A549 (cell line): ENCODE data around the gene LRCOL1. TPM values are rescaled to one million over a fixed set of nuclear protein-coding genes. Genes with fewer than 3 reads are reported as not detected.

ENCODE experiments used
- ATAC-seq, 2 experiments: fragments of 200-7000 bp in 1 of 2; fragments of >200 bp in 1 of 2; cut with Nextera tagmentation in 1 of 2; cut with Tn5 transposase in 1 of 2; 3 replicates each; pipeline versions ENCODE4 v1.8.0 to v1.9.1; 2018 to 2020; ENCODE audit warnings: mild to moderate bottlenecking in 1 of 2, moderate library complexity in 1 of 2
- CTCF ChIA-PET: fragments of 300-600 bp; sonication (Branson Sonifier 250); formaldehyde crosslinking; extraction: SDS; loops from one replicate; lab custom pipeline; 2021; ENCODE audit warnings: antibody characterized with exemption, inconsistent platforms; lab: Yijun Ruan, JAX
- POLR2A ChIA-PET: fragments of 350-600 bp; formaldehyde crosslinking; extraction: SDS; loops from one replicate; lab custom pipeline; 2021; ENCODE audit warnings: antibody characterized with exemption, inconsistent platforms; lab: Yijun Ruan, JAX
- DNase-seq, 2 experiments: peaks; one replicate each; pipeline versions ENCODE4 v3.0.0 to v3.0.0-alpha.2; 2011 to 2016; ENCODE audit warnings: low read depth in 1 of 2, low spot score in 1 of 2
- FAIRE-seq: peaks from 2 replicates; lab custom pipeline; 2011; peaks lifted over from hg19 to GRCh38; lab: Jason Lieb, UNC
- H3K27ac ChIP-seq, 2 experiments: fragments of >200 bp; sonication (Bioruptor Twin); formaldehyde crosslinking; 3 replicates each; pipeline ENCODE4 v1.5.1; 2016 to 2017
- H3K4me1 ChIP-seq: fragments of >200 bp; sonication (Bioruptor Twin); formaldehyde crosslinking; 3 replicates; pipeline ENCODE4 v1.6.1; 2016
- H3K4me2 ChIP-seq: fragments of >200 bp; sonication (Bioruptor Twin); formaldehyde crosslinking; 3 replicates; pipeline ENCODE4 v1.6.1; 2016
- H3K4me3 ChIP-seq: fragments of >200 bp; sonication (Bioruptor Twin); formaldehyde crosslinking; 3 replicates; pipeline ENCODE4 v1.5.1; 2016
- H3K9me3 ChIP-seq: fragments of >200 bp; sonication (Bioruptor Twin); formaldehyde crosslinking; 3 replicates; pipeline ENCODE4 v1.6.1; 2016
- CBX2 ChIP-seq: fragments of 200-600 bp; sonication (generic); IDR thresholded peaks from 2 replicates; pipeline ENCODE4 v1.6.1; 2016; ENCODE audit warnings: low read depth, mild to moderate bottlenecking, borderline replicate concordance
- CEBPB ChIP-seq, 2 experiments: fragments of >200 bp in 1 of 2; sonication (Bioruptor Twin) in 1 of 2; formaldehyde crosslinking in 1 of 2; IDR thresholded peaks; 2 replicates each; pipeline ENCODE4 v1.6.1; 2012 to 2016
- CHD2 ChIP-seq: fragments of 150-350 bp; IDR thresholded peaks from 2 replicates; pipeline ENCODE4 v1.6.1; 2014; ENCODE audit warnings: low read length; ENCODE audit not compliant: partially characterized antibody
- CHD4 ChIP-seq: fragments of 200-600 bp; sonication (generic); IDR thresholded peaks from 2 replicates; pipeline ENCODE4 v1.6.1; 2016; ENCODE audit warnings: antibody characterized with exemption, mild to moderate bottlenecking, borderline replicate concordance
- ESRRA ChIP-seq: fragments of 150-350 bp; IDR thresholded peaks from 2 replicates; pipeline ENCODE4 v1.6.1; 2014; ENCODE audit warnings: mild to moderate bottlenecking, low read length, borderline replicate concordance
- FOSL2 ChIP-seq, 2 experiments: fragments of 450-650 bp in 1 of 2; fragments of >200 bp in 1 of 2; sonication (Bioruptor Twin) in 1 of 2; formaldehyde crosslinking; IDR thresholded peaks; 2 replicates each; pipeline versions ENCODE4 v1.5.0 to v1.6.1; 2016 to 2020; ENCODE audit warnings: mild to moderate bottlenecking in 1 of 2, moderate library complexity in 1 of 2
- GATA3 ChIP-seq: IDR thresholded peaks from 2 replicates; pipeline ENCODE4 v1.6.1; 2012; ENCODE audit warnings: borderline replicate concordance
- HDAC2 ChIP-seq: fragments of 200-600 bp; sonication (generic); IDR thresholded peaks from 2 replicates; pipeline ENCODE4 v1.6.1; 2016
- HEYL ChIP-seq: fragments of 250-450 bp; sonication (Bioruptor Pico); IDR thresholded peaks from 2 replicates; pipeline ENCODE4 v1.8.0; 2021; ENCODE audit warnings: mild to moderate bottlenecking, moderate library complexity
- HOXA7 ChIP-seq: fragments of 250-450 bp; sonication (Bioruptor Pico); IDR thresholded peaks from 2 replicates; pipeline ENCODE4 v1.5.0; 2020; ENCODE audit warnings: mild to moderate bottlenecking, moderate library complexity
- JUN ChIP-seq, 2 experiments: fragments of >200 bp; sonication (Bioruptor Twin); formaldehyde crosslinking; IDR thresholded peaks; 2 replicates in 1 of 2; 3 replicates in 1 of 2; pipeline ENCODE4 v1.6.1; 2016 to 2017
- KDM1A ChIP-seq: fragments of 200-600 bp; sonication (generic); IDR thresholded peaks from 2 replicates; pipeline ENCODE4 v1.6.1; 2016; ENCODE audit warnings: low read depth, mild to moderate bottlenecking
- KDM5A ChIP-seq: fragments of 200-600 bp; sonication (generic); IDR thresholded peaks from 2 replicates; pipeline ENCODE4 v1.6.1; 2016; ENCODE audit warnings: antibody characterized with exemption, mild to moderate bottlenecking
- MAFK ChIP-seq: fragments of 450-650 bp; IDR thresholded peaks from 2 replicates; pipeline ENCODE4 v1.6.1; 2014; ENCODE audit not compliant: partially characterized antibody
- NPAS2 ChIP-seq: fragments of 250-450 bp; sonication (Bioruptor Pico); IDR thresholded peaks from 2 replicates; pipeline ENCODE4 v1.8.0; 2022; ENCODE audit warnings: mild to moderate bottlenecking, moderate library complexity, borderline replicate concordance
- NR3C1 ChIP-seq: fragments of >200 bp; sonication (Bioruptor Twin); formaldehyde crosslinking; IDR thresholded peaks from 3 replicates; pipeline ENCODE4 v1.6.1; 2017
- PHF8 ChIP-seq: fragments of 200-600 bp; sonication (generic); IDR thresholded peaks from 2 replicates; pipeline ENCODE4 v1.6.1; 2016; ENCODE audit warnings: low read depth, mild to moderate bottlenecking, antibody characterized with exemption, moderate library complexity, borderline replicate concordance
- POLR2AphosphoS2 ChIP-seq: conservative IDR thresholded peaks from 2 replicates; pipeline ENCODE4 v1.6.1; 2012; ENCODE audit warnings: low read length, improper control_type of control experiment, inconsistent platforms
- RAD21 ChIP-seq, 2 experiments: fragments of >200 bp in 1 of 2; sonication (Bioruptor Twin) in 1 of 2; formaldehyde crosslinking in 1 of 2; IDR thresholded peaks in 1 of 2; conservative IDR thresholded peaks in 1 of 2; 2 replicates in 1 of 2; 3 replicates in 1 of 2; pipeline ENCODE4 v1.6.1; 2012 to 2018; ENCODE audit warnings: inconsistent platforms in 1 of 2
- RNF2 ChIP-seq: fragments of 200-600 bp; sonication (generic); IDR thresholded peaks from 2 replicates; pipeline ENCODE4 v1.6.1; 2016; ENCODE audit warnings: low read depth, mild to moderate bottlenecking, antibody characterized with exemption, moderate library complexity, borderline replicate concordance
- SMC3 ChIP-seq: fragments of >200 bp; sonication (Bioruptor Twin); formaldehyde crosslinking; IDR thresholded peaks from 3 replicates; pipeline ENCODE4 v1.6.1; 2018; ENCODE audit warnings: inconsistent platforms
- TFCP2L1 ChIP-seq: fragments of 250-450 bp; sonication (Bioruptor Pico); IDR thresholded peaks from 2 replicates; pipeline ENCODE4 v1.5.0; 2021; ENCODE audit warnings: mild to moderate bottlenecking
- TP53 ChIP-seq: fragments of 250-450 bp; sonication (Bioruptor Pico); IDR thresholded peaks from 2 replicates; pipeline ENCODE4 v1.5.0; 2021; ENCODE audit warnings: mild to moderate bottlenecking, moderate library complexity
- ZC3H11A ChIP-seq: fragments of 450-650 bp; IDR thresholded peaks from 2 replicates; pipeline ENCODE4 v1.6.1; 2014; ENCODE audit warnings: antibody characterized with exemption, mild to moderate bottlenecking
- ZSCAN20 ChIP-seq: fragments of 250-450 bp; sonication (Bioruptor Pico); IDR thresholded peaks from 2 replicates; pipeline ENCODE4 v1.8.0; 2022; ENCODE audit warnings: mild to moderate bottlenecking, moderate library complexity
- WGBS: methylation state at CpG from one replicate; pipeline ENCODE4 v1.1.6; 2017; ENCODE audit errors: missing lambda C conversion rate; 5-methylcytosine and 5-hydroxymethylcytosine counted together
- polyA plus RNA-seq, 4 experiments: library from polyadenylated mRNA; depleted of rRNA in 3 of 4; stranded (reverse); fragments of >200 nt; fragmentation: RNase III in 1 of 4; extraction: RNeasy Plus Mini Kit Qiagen cat#74134 plus additional on column Dnase treatment in 1 of 4; gene quantifications; 2 replicates in 3 of 4; 3 replicates in 1 of 4; pipeline ENCODE4 v1.2.3, GENCODE V29; 2011 to 2017
- TF ChIP-seq, protein P1 (sequence below): fragments of >200 bp; sonication (Bioruptor Twin); formaldehyde crosslinking; IDR thresholded peaks from 2 replicates; pipeline ENCODE4 v1.6.1; 2016
- TF ChIP-seq, protein P2 (sequence below): IDR thresholded peaks from 2 replicates; pipeline ENCODE4 v1.6.1; 2012
- TF ChIP-seq, protein P3 (sequence below): IDR thresholded peaks from 2 replicates; pipeline ENCODE4 v1.6.1; 2012
- TF ChIP-seq, protein P4 (sequence below): IDR thresholded peaks from 2 replicates; pipeline ENCODE4 v1.6.1; 2012; ENCODE audit warnings: low read depth, borderline replicate concordance

The LRCOL1 gene
- polyA plus RNA-seq, 2 of the 4 experiments (the other 2 are of a cell fraction): not detected

DNA sequence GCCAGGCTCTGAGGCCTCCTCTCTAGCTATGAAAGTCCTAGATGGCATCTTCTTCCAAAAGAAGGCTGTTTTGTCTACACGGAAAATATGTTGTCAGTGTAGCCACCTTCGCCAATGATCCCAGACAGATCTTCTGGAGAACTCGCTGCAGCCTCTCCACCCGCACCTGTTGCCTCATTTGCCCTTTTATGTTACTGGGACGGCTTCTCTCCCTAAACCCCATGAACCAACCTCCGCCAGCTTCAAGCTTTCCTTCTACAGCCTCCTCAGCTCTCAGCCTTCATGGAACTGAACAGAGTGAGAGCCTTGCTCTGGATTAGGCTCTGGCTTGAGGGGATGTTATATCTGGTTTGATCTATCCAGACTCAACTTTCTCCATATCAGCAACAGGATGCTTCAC lies 18.9 kb upstream of the LRCOL1 start:
- Histone ChIP-seq H3K4me2 (no peak overlapping the region), H3K9me3 (no peaks in the 10 kb centered on the region), H3K27ac (no peak overlapping the region), H3K4me1 (no peaks in the 10 kb centered on the region), H3K4me3 (no peak overlapping the region)
- DNase-seq (no peak), FAIRE-seq (no peak), ATAC-seq (no peak)
- no peak for TF ChIP-seq ZSCAN20 (CRISPR knock-in tag)
- no peak for TF ChIP-seq MAFK
- TF ChIP-seq NR3C1: no peak
- no peak for TF ChIP-seq CHD4
- no peak for TF ChIP-seq RAD21 (conservative IDR thresholded peaks at IDR 0.05 in 1 of 2, IDR thresholded peaks at IDR 0.05 in 1 of 2)
- no peak for TF ChIP-seq CEBPB (IDR thresholded peaks at IDR 0.05)
- no peak for TF ChIP-seq FOSL2 (IDR thresholded peaks at IDR 0.05)
- no peak for TF ChIP-seq FOSL2 (CRISPR knock-in tag; IDR thresholded peaks at IDR 0.05)
- no peak for TF ChIP-seq TFCP2L1 (CRISPR knock-in tag)
- TF ChIP-seq SMC3: no peak
- no peak for TF ChIP-seq TP53
- no peak for TF ChIP-seq GATA3
- no peak for TF ChIP-seq NPAS2
- TF ChIP-seq, protein P1, sequence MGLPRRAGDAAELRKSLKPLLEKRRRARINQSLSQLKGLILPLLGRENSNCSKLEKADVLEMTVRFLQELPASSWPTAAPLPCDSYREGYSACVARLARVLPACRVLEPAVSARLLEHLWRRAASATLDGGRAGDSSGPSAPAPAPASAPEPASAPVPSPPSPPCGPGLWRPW: no peak
- TF ChIP-seq CBX2: no peak
- TF ChIP-seq ESRRA: no peak
- no peak for TF ChIP-seq CHD2
- no peak for TF ChIP-seq HOXA7 (CRISPR knock-in tag)
- TF ChIP-seq RNF2: no peak
- TF ChIP-seq POLR2AphosphoS2: no peak
- no peak for TF ChIP-seq HEYL (CRISPR knock-in tag)
- 94% methylated on average over 6 of the region's 6 CpGs for whole genome bisulfite sequencing
- POLR2A ChIA-PET: no interaction called here
- CTCF ChIA-PET: interaction anchor here (0.9 to 2.4 kb wide), 6 partner anchors 9 to 221 kb away, joined by 3 to 15 read pairs (median 4); no protein-coding TSS in a partner anchor

DNA sequence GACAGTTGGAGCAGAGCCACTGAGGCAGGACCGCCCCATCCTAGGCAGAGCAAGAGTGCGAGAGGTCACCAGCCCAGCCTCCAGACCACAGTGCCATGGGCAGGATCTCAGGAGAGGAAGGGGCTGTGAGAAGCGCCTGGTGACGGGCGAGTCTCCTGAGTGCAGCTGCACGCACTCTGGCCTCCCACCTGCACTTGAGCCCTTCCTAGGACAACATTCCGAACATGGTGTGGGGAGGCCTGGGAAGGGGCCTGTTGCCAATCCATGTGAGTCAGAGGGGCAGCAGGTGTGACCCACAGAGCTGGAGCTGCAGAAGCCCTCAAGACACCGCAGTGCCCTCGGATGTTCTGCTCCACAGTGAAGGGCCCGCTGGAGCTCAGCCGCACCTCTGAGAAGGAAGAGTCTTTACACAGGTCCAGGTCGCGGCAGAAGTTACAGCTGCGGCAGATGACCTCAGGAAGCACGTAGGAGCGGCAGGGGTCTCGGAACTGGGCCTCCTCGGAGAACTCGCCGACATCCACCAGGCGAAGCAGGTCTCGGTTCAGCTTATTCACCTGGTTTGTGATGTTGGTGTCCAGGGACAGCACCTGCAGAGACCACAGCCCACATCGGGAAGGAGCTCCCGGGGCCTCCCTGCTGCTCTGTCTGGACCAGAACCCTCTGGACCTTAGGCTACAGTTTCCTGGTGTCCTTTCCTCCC lies 15.5 kb upstream of the LRCOL1 start:
- Histone ChIP-seq H3K4me2 (no peak overlapping the region), H3K4me1 (no peaks in the 10 kb centered on the region), H3K9me3 (no peaks in the 10 kb centered on the region), H3K4me3 (no peak overlapping the region), H3K27ac (no peak overlapping the region)
- DNase-seq: no peak
- ChIA-PET POLR2A (no interaction called here), CTCF (interaction anchor here (1.0 to 2.8 kb wide), 9 partner anchors 9 to 211 kb away, joined by 3 to 15 read pairs (median 7); no protein-coding TSS in a partner anchor)
- ATAC-seq: no peak
- TF ChIP-seq JUN (IDR thresholded peaks at IDR 0.05) (no peak), HDAC2 (no peak), KDM1A (no peak), ZC3H11A (no peak)
- FAIRE-seq: no peak
- WGBS: 95% methylated on average over 24 of the region's 24 CpGs

DNA sequence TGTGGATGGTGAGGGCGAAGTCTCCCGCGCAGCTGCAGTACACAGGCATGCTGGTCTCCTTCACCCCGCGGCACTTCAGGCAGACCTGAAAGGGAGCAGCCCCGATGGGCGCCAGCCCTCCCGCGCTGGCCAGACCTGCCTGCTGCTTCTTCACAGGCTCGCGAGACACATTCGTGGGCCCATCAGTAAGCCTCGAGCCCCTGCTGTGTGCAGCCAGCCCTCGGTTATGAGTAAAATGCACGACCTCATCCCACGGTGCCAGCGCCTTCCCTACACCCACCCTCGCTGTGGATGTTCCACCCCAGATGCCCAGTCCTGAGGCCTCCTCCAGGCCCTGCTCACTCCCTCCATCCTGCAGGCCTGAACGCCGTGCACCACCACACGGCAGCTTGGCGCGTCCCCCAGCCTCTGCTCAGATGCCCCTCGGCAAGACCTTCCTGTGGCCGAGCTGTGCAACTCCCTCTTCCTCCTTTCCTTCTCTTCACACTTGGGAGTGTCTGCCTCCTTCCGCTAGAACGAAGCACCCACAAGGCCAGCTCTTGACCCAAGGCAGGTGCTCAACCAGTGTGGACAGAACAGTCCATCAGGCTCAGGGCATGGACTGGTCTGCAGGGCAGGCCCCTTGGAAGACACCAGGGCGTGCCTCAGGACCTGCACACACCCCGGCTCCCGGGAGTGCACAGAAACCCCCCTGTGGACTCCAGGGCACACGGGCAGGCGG lies 14.7 kb upstream of the LRCOL1 start:
- Histone ChIP-seq H3K9me3 (no peaks in the 10 kb centered on the region), H3K4me3 (no peak overlapping the region), H3K4me2 (no peak overlapping the region), H3K4me1 (no peaks in the 10 kb centered on the region), H3K27ac (no peak overlapping the region)
- POLR2A ChIA-PET: no interaction called here
- DNase-seq (no peak), FAIRE-seq (no peak), ATAC-seq (no peak)
- WGBS: 92% methylated on average over 29 of the region's 32 CpGs
- TF ChIP-seq, protein P2, sequence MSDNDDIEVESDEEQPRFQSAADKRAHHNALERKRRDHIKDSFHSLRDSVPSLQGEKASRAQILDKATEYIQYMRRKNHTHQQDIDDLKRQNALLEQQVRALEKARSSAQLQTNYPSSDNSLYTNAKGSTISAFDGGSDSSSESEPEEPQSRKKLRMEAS: no peak
- TF ChIP-seq NR3C1 (no peak), KDM5A (no peak), RNF2 (no peak), KDM1A (no peak), PHF8 (no peak)
- TF ChIP-seq, protein P3, sequence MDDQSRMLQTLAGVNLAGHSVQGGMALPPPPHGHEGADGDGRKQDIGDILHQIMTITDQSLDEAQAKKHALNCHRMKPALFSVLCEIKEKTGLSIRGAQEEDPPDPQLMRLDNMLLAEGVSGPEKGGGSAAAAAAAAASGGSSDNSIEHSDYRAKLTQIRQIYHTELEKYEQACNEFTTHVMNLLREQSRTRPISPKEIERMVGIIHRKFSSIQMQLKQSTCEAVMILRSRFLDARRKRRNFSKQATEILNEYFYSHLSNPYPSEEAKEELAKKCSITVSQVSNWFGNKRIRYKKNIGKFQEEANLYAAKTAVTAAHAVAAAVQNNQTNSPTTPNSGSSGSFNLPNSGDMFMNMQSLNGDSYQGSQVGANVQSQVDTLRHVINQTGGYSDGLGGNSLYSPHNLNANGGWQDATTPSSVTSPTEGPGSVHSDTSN: no peak
- TF ChIP-seq, protein P4, sequence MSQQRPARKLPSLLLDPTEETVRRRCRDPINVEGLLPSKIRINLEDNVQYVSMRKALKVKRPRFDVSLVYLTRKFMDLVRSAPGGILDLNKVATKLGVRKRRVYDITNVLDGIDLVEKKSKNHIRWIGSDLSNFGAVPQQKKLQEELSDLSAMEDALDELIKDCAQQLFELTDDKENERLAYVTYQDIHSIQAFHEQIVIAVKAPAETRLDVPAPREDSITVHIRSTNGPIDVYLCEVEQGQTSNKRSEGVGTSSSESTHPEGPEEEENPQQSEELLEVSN: no peak
- CTCF ChIA-PET: interaction anchor here (1.0 to 2.8 kb wide), 7 partner anchors 8 to 210 kb away, joined by 3 to 15 read pairs (median 3); no protein-coding TSS in a partner anchor
